Measurements from ENCODE around the gene CDSN.

Gene CDSN

GRCh38 chr6:31125162-31125561, 4.9 kb upstream of the CDSN start:
- in situ Hi-C loops (cut with HindIII; ENCODE audit: low pct_unique_long_range_greater_than_20kb, low sequenced_read_pairs): no loop called here

DNA sequence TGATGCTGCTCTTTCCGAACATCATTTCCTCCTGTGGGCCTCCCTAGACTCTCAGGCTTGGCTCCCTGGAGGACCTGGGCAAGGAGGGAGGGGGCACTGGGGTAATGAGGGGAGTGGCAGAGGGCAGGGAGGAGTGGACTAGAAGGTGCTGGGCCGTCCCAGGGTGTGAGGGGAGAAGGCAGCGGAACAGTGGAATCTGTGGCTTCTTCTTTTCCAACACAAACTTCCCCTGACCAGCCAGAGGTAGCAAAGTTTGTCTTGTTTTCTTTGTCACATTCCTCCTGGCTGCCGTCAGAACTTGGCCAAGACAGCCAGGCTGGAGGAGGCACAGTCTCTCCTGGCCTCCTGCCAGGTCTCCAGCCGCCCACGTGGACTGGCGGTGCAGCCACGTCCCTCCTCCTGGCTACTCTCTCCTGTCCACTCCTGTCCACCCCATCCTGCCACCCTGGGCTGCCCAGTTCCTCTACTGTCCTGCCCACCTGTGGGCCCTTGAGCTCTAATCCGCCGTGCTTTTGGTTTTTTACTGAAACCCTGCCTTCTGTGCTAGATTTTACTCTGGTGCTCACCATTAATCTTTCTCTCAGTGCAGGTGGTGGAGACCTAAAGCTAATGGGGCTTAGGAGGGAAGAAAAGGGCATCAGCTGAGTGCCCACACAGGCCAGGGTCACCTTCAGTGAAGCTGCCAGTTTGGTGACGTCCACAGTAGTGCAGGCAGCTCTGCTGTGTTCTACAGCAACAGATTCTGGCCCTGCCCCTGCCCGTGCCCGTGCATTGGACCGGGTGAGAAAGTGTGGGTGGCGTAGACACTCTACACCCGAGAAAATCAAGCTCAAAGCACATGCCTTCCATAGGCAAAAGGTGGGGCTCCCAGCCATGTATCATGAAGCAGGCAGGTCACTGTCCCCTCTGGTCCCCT, 2.8 kb upstream of the CDSN start:
- DNase-seq (ENCODE audit: low read depth in 1 of 2, low spot score in 1 of 2): no peak
- TF ChIP-seq JUND (IDR thresholded peaks at IDR 0.05; ENCODE audit: low read depth): no peak
- in situ Hi-C loops (cut with HindIII; ENCODE audit: low pct_unique_long_range_greater_than_20kb, low sequenced_read_pairs): no loop called here

More at GRCh38 chr6:31125162-31125561, 4.9 kb upstream of the CDSN start:
- no peak for DNase-seq (ENCODE audit: low read depth in 1 of 2, low spot score in 1 of 2)
- TF ChIP-seq JUND (IDR thresholded peaks at IDR 0.05; ENCODE audit: low read depth): no peak

DNA sequence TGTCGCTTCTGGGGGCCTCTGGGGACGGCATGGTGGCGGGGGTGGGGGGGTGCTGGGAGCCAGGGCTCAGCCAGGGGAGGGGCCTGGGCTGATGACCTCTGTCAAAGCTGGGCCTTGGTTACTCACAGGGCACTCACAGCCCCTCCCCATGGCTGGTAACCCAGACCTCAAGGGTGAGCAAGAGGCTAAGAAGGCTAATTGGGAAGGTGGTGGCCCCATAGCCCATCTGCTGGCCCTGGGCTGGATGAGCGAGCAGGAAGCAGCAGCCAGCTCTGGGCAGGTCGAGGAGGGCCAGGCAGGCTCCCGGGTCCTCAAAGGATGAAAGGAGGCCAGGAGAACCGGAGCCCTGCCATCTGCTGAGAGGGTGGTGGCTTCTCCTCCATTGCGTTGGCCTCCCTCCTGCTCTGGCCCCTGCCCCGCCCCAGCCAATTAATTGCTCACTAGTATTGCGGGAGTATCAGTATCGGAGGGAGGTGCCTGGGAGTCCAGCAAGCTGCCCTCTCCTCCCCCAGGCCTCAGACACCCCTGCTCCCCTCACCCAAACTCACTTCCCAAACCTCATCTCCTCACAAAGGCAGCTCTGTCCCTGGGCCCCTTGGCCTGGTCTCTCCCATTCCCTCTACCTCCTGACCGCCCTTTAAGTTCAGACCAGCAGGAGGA, 1.0 kb upstream of the CDSN start:
- no peak for TF ChIP-seq JUND (IDR thresholded peaks at IDR 0.05; ENCODE audit: low read depth)
- DNase-seq (ENCODE audit: low read depth in 1 of 2, low spot score in 1 of 2): no peak
- in situ Hi-C loops (cut with HindIII; ENCODE audit: low pct_unique_long_range_greater_than_20kb, low sequenced_read_pairs): no loop called here

DNA sequence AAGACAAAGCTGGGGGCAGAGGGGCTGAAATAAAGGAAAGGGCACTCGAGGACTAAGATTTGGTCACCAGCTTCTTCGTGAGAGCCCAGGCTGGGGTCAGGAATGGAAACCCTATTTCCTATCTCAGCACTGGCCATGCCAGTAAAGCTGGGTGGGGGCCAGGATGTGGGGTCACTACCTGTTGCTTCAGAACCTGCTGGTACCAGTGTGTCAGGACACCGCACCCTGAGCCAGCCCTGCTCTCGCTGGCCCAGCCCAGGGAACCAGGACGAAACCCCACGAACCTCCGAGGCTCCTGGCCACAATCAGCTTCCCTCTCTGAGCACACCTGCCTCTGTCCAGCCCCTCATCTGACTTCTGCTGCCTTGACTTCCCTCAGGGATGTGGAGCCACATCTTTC, 2.1 kb downstream of the CDSN start:
- TF ChIP-seq JUND (IDR thresholded peaks at IDR 0.05; ENCODE audit: low read depth): no peak
- DNase-seq (ENCODE audit: low read depth in 1 of 2, low spot score in 1 of 2): no peak
- in situ Hi-C loops (cut with HindIII; ENCODE audit: low pct_unique_long_range_greater_than_20kb, low sequenced_read_pairs): no loop called here

GRCh38 chr6:31116661-31117385, 3.4 kb downstream of the CDSN start:
- no peak for TF ChIP-seq JUND (IDR thresholded peaks at IDR 0.05; ENCODE audit: low read depth)
- in situ Hi-C loops (cut with HindIII; ENCODE audit: low pct_unique_long_range_greater_than_20kb, low sequenced_read_pairs): no loop called here
- DNase-seq (ENCODE audit: low read depth in 1 of 2, low spot score in 1 of 2): no peak

DNA sequence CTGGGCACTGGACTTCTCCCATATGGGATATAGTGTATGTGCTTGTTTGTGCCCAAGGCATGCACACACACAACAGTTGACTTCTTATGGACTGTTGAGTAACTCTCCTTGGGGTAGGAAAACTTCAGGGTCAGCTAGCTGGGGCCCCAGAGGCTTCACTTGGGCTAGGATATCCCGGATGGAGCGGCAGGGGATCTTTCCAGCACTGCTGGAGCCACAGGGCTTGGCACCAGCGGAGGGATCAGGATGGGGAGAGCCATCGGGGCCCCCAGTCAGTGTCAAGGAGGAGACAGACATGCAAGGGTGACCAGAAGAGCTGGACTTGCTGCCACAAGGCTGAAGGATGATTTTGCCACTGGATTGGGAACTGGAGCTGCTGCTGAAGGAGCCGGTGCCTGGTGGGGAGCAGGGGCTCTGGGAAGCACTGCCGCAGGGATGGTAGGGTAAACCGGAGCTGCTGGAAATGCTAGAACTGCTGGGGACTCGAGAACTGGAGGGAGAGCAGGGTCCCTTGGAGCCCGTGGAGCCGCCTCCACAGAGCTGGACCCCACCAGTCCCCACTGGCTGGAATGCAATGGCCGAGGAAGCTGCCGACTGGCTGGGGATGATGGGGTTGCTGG, 4.2 kb downstream of the CDSN start:
- in situ Hi-C loops (cut with HindIII; ENCODE audit: low pct_unique_long_range_greater_than_20kb, low sequenced_read_pairs): no loop called here
- no peak for DNase-seq (ENCODE audit: low read depth in 1 of 2, low spot score in 1 of 2)
- TF ChIP-seq JUND (IDR thresholded peaks at IDR 0.05; ENCODE audit: low read depth): no peak

DNA sequence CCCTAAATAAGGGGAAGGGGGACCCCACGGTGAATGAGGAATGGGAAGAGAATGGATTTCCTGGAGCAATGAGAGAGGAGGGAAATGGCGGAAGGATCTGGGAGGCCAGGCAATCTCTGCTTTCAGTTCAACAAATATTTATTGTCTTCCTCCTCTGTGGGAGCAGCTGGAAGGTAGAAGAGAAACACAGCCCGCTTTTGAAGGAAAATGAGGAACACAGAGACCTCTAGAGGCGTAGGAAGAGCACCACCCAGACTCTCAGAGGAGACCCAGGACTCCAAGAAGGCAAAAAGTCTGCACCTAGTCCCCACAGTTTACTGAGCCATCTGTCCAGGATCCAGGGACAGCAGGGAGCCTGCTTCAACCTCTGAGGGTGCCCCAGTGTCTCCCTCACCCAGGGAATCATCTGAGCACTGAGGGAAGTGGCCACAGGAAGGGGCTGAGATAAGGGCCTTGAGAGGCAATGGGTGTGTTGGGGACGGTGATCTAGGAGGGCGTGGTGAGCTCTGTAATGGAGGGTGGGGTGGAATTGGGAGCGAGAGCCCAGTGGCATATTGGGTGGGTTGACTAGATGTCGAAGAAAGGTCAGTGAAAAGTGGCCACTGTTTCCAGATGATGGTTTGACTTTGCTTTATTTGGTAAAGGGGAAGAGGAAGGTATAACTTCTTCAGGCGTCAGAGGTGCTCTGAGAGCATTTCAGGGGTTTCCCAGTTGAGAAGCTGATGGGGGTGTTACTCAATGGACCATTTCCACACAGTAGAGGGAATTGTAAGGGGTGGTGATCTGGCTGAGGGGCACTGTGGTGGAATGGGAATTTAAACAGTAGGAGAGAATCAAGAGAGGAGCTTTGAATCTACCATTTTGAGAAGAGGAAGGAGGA, 5.0 kb downstream of the CDSN start:
- no peak for TF ChIP-seq JUND (IDR thresholded peaks at IDR 0.05; ENCODE audit: low read depth)
- in situ Hi-C loops (cut with HindIII; ENCODE audit: low pct_unique_long_range_greater_than_20kb, low sequenced_read_pairs): no loop called here
- DNase-seq (ENCODE audit: low read depth in 1 of 2, low spot score in 1 of 2): peak in 1 of 2 experiments; percentile 85

- no peak for TF ChIP-seq JUND (IDR thresholded peaks at IDR 0.05; ENCODE audit: low read depth)
- in situ Hi-C loops (cut with HindIII; ENCODE audit: low pct_unique_long_range_greater_than_20kb, low sequenced_read_pairs): no loop called here
- DNase-seq (ENCODE audit: low read depth in 1 of 2, low spot score in 1 of 2): peak in 1 of 2 experiments; percentile 66
Observed at GRCh38 chr6:31114541-31114878, 5.7 kb downstream of the CDSN start, which contains the start of gene PSORS1C1. PSORS1C1 (plus strand) TSS chr6:31114800; CDS start chr6:31129633, 14,833 bp downstream.

GRCh38 chr6:31113861-31114540, 6.2 kb downstream of the CDSN start:
- TF ChIP-seq JUND (IDR thresholded peaks at IDR 0.05; ENCODE audit: low read depth): no peak
- in situ Hi-C loops (cut with HindIII; ENCODE audit: low pct_unique_long_range_greater_than_20kb, low sequenced_read_pairs): no loop called here

DNA sequence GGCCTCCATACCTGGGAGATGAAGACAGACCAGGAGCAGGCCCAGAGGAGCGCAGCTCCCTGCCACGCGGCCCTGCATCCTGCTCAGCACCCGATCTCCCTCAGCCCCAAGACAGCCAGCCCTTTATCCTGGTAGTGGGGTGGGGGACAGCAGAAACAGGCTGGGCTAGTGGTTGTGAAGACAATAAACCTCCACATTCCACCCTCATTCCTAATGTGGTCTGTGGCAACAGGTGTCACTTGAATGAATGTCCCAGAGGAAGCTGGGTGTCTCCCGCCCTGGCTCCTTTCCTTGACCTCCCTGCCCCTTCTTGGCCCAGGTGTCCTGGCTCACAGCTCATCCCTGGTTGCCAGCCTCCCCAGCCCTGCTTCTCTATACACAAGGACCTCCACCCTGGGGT, 7.8 kb downstream of the CDSN start, which contains the start of gene C6orf15:
Gene C6orf15, minus strand, starts transcription at position 98 of the 400 bp plus-strand sequence. Its CDS starts 20 bp downstream, at position 78.
- no peak for TF ChIP-seq JUND (IDR thresholded peaks at IDR 0.05; ENCODE audit: low read depth)
- DNase-seq (ENCODE audit: low read depth in 1 of 2, low spot score in 1 of 2): no peak
- in situ Hi-C loops (cut with HindIII; ENCODE audit: low pct_unique_long_range_greater_than_20kb, low sequenced_read_pairs): no loop called here

More at GRCh38 chr6:31113861-31114540, 6.2 kb downstream of the CDSN start:
- DNase-seq (ENCODE audit: low read depth in 1 of 2, low spot score in 1 of 2): no peak

- no peak for TF ChIP-seq JUND (IDR thresholded peaks at IDR 0.05; ENCODE audit: low read depth)
- no peak for DNase-seq (ENCODE audit: low read depth in 1 of 2, low spot score in 1 of 2)
- in situ Hi-C loops (cut with HindIII; ENCODE audit: low pct_unique_long_range_greater_than_20kb, low sequenced_read_pairs): no loop called here
Observed at GRCh38 chr6:31111712-31112111, 8.5 kb downstream of the CDSN start.
